Activated CD4-positive, alpha-beta T cell treated with anti-CD3 and anti-CD28 coated beads for 1 hour (primary cell): ENCODE measurements around the gene SEM1.
"Not testable (repeated sequence)": the region's sequence is repeated elsewhere in the genome, so short reads cannot be mapped to it uniquely, and the experiment has no call there.

Experiments used
- DNase-seq: peaks from one replicate; pipeline ENCODE4 v3.0.0-alpha.2; 2020

Gene SEM1

DNA sequence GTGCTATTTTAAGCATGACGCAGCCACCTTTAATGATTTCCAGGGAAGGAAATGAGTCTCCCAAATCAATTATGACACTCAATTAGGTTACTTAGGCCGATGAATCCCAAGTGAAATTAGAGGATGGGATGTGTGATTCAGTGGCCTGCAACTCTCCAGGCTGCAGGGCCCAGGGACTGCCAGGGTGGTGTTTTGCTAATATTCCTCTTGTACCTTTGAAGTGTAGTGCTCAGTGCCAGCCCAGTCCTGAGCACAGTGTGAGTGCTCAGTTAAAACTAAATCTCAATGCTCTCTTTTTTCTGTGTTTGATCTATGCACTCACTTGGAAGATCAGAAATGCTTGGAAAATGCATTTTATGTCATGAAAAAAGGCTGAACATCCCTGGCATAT, 51.6 kb downstream of the SEM1 start:
- DNase-seq: no peak

DNA sequence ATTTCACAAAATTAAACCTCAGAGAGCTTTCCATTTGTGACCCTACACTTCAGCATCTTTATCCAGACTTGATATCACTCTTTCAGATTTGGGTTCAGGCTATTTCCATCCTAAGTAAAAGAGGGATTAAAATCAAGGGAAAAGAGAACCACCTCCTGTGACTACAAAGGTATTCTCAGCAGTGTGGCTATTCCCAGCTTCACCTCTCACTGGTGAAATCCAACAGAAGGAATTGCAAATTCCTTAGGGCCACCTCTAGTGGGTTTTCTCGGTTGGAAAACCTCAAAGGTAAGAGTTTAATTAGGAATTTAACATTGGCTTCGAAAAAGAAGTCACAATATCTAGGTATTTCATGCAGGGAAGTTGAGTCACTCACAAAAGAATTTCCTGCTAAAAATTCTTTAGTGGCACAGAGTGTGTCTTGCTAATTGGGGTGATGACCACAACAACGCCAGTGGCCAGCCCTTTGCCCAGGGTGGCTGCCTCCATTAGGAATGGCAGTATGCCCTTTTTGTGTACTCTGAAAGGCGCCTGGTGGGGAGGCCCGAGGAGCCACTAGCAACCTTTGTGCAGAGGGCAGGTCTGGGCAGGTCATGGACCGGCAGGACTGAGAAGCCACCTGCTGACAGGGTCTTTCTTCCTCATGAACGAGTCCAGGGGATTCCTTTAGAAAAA, 52.2 kb downstream of the SEM1 start:
- DNase-seq: no peak

- DNase-seq: no peak
These were observed 53.7 kb downstream of the SEM1 start for GRCh38 chr7:96655956-96656355.

DNA sequence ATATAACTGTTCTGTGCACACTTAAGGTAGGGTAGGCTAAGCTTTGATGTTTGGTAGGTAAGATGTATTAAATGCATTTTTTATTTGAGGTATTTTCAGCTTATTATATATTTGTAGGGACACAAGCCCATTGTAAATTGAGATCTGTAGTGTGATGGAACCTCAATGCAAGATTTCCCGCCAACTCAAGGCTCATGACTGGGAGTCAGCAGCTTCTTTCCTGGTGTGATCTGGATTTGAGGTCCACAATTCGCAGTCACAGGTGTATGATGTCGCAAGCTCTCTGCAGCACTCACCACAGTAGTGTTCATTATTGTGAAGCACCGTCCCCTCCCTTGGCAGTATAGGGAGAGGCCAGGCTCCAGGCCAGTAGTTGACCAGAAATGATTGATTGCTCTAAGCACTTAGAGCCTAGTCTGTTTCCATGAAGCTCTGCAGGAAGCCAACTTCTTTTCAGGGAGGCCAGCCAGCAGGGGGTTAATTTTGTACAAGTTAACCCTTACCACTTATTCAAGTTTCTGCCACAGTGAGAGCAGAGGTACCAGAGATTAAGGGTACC, 54.9 kb downstream of the SEM1 start:
- no peak for DNase-seq

GRCh38 chr7:96649981-96650380, 59.7 kb downstream of the SEM1 start:
- no peak for DNase-seq

- DNase-seq: no peak
These were observed 60.9 kb downstream of the SEM1 start for GRCh38 chr7:96648784-96649183.

GRCh38 chr7:96647733-96648132, 61.9 kb downstream of the SEM1 start:
- no peak for DNase-seq

DNA sequence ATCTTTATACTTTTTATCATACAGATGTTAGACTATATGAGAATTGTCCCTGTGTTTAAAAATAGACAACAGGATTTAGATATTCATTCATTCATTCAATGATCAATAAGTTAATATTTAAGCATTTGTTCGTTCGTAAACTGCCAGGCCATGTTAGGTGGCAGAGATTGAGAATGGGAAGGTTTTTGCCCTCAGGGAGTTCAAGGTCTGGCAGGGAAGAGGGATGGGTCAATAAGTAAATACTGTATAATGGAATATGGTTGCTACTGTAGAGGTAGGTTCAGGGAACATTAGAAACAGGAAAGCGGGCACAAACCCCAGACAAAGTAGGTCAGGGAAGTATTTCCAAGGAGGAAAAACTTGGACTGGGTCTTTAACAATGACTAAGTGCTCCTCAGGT, 64.6 kb downstream of the SEM1 start:
- no peak for DNase-seq

- not testable (repeated sequence) for DNase-seq
These were observed 66.2 kb downstream of the SEM1 start for GRCh38 chr7:96643436-96643835.

GRCh38 chr7:96640054-96640453, 69.6 kb downstream of the SEM1 start:
- DNase-seq: no peak
